ENCODE measurements around the gene NT5DC2. TPM values are rescaled to one million over a fixed set of nuclear protein-coding genes. Genes with fewer than 3 reads are reported as not detected.

NT5DC2 gene
- total and polyA plus RNA-seq, 10 of the 15 experiments (the other 5 are each of a cell fraction or from before 2014, with no cell fraction given), result 21.6 to 135 (median 66.8) TPM

DNA sequence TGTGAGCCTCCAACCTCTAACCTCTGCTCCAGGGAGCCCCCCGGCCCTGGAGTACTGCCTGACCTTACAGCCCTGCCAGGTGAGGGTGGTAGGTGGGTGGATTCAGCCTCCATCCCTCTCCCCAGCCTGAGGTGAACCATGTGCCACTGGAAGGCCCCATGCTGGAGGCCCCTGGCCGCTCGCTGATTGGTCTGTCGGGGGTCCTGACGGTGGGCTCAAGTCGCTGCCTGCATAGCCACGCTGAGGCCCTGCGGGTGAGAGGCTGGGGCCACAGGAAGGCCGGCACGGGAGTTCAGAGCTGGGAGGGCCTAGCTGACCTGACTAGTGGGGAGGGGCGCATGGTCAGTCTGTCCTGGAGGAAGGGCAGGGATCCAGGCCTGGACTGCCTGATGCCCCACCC is 19.1 kb downstream of the NT5DC2 start (continued):
- TF ChIP-seq, protein P1, sequence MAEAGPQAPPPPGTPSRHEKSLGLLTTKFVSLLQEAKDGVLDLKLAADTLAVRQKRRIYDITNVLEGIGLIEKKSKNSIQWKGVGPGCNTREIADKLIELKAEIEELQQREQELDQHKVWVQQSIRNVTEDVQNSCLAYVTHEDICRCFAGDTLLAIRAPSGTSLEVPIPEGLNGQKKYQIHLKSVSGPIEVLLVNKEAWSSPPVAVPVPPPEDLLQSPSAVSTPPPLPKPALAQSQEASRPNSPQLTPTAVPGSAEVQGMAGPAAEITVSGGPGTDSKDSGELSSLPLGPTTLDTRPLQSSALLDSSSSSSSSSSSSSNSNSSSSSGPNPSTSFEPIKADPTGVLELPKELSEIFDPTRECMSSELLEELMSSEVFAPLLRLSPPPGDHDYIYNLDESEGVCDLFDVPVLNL (IDR thresholded peaks at IDR 0.05; ENCODE audit: low read depth, low read length), result no peak
- TF ChIP-seq, protein P2, sequence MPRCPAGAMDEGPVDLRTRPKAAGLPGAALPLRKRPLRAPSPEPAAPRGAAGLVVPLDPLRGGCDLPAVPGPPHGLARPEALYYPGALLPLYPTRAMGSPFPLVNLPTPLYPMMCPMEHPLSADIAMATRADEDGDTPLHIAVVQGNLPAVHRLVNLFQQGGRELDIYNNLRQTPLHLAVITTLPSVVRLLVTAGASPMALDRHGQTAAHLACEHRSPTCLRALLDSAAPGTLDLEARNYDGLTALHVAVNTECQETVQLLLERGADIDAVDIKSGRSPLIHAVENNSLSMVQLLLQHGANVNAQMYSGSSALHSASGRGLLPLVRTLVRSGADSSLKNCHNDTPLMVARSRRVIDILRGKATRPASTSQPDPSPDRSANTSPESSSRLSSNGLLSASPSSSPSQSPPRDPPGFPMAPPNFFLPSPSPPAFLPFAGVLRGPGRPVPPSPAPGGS (IDR thresholded peaks at IDR 0.05; ENCODE audit: borderline replicate concordance, insufficient read depth, low read depth, low read length, poor library complexity, severe bottlenecking), result no peak

- no peak for FAIRE-seq
- Histone ChIP-seq H3K9me3 (replicated peaks; ENCODE audit: control insufficient read depth, insufficient read depth, low read length) (no peaks in the 10 kb centered on the region), H3K9ac (ENCODE audit: control insufficient read depth, insufficient read depth, low read length) (no peak overlapping the region), H3K4me2 (ENCODE audit: control insufficient read depth, insufficient read depth) (no peak overlapping the region), H3K27me3 (replicated peaks in 1 of 2; ENCODE audit: control insufficient read depth in 2 of 2, insufficient read depth in 2 of 2, low read length in 1 of 2) (no peaks in the 10 kb centered on the region; a peak in 2 of 4 replicates), H3K4me1 (ENCODE audit: control insufficient read depth, insufficient read depth, low read length) (no peaks in the 10 kb centered on the region), H3K4me3 (no peak overlapping the region), H3K36me3 (ENCODE audit: control insufficient read depth in 2 of 2, insufficient read depth in 2 of 2, low read length in 1 of 2) (no peaks in the 10 kb centered on the region), H2AFZ (ENCODE audit: control insufficient read depth, low read depth, low read length) (no peak overlapping the region), H4K20me1 (ENCODE audit: control insufficient read depth, insufficient read depth) (no peaks in the 10 kb centered on the region), H3K27ac (ENCODE audit: control insufficient read depth, insufficient read depth) (no peak overlapping the region), H3K79me2 (ENCODE audit: control insufficient read depth, insufficient read depth, low read length) (no peaks in the 10 kb centered on the region)
- intact Hi-C loops (cut with micrococcal nuclease; ENCODE audit: unreplicated experiment), result no loop called here
- DNase-seq (ENCODE audit: low read depth, low spot score), result no peak
- in situ Hi-C loops (cut with MboI), result no loop called here
- ChIA-PET SMC1A (ENCODE audit: uncharacterized antibody, unreplicated experiment) (no interaction called here), CTCF (no interaction called here), RAD21 (ENCODE audit: unreplicated experiment) (no interaction called here), POLR2A (no interaction called here)
- ATAC-seq, result no peak
- BruUV-seq (replicated peaks), result no TSS peak
- WGBS (ENCODE audit: insufficient coverage, insufficient replicate concordance, low lambda C conversion rate, missing lambda C conversion rate), result 30% methylated on average over 7 of the region's 7 CpGs
- TF ChIP-seq SRF (IDR thresholded peaks at IDR 0.05; ENCODE audit: low read depth in 2 of 2, low read length in 2 of 2) (no peak), ZBTB40 (IDR thresholded peaks at IDR 0.05; ENCODE audit: borderline replicate concordance) (no peak), CHD4 (IDR thresholded peaks at IDR 0.05) (no peak), ZNF384 (IDR thresholded peaks at IDR 0.05; ENCODE audit: borderline replicate concordance, low read depth, low read length) (no peak), RAD21 (IDR thresholded peaks at IDR 0.05; ENCODE audit: insufficient read depth, low read depth, low read length) (no peak), STAT1 (conservative IDR thresholded peaks at IDR 0.05) (no peak), ZNF24 (IDR thresholded peaks at IDR 0.05) (no peak), MEF2B (IDR thresholded peaks at IDR 0.05; ENCODE audit: partially characterized antibody, poor library complexity, severe bottlenecking) (no peak), TBL1XR1 (IDR thresholded peaks at IDR 0.05; ENCODE audit: low read depth, low read length) (no peak)
- TF ChIP-seq, protein P3, sequence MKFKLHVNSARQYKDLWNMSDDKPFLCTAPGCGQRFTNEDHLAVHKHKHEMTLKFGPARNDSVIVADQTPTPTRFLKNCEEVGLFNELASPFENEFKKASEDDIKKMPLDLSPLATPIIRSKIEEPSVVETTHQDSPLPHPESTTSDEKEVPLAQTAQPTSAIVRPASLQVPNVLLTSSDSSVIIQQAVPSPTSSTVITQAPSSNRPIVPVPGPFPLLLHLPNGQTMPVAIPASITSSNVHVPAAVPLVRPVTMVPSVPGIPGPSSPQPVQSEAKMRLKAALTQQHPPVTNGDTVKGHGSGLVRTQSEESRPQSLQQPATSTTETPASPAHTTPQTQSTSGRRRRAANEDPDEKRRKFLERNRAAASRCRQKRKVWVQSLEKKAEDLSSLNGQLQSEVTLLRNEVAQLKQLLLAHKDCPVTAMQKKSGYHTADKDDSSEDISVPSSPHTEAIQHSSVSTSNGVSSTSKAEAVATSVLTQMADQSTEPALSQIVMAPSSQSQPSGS (IDR thresholded peaks at IDR 0.05; ENCODE audit: low read length), result no peak
Observed at GRCh38 chr3:52513281-52513680, 20.4 kb downstream of the NT5DC2 start.
